Prostate gland (tissue), 2 donors: Measurements from ENCODE around the gene SLC22A1.

ENCODE experiments used
- POLR2A ChIP-seq: fragments of 450-650 bp; IDR thresholded peaks from one replicate; pipeline ENCODE4 v1.6.1; 2016; ENCODE audit warnings: antibody characterized with exemption, mild to moderate bottlenecking
- TF ChIP-seq, protein P1 (sequence below), 4 experiments: fragments of 200-600 bp in 2 of 4; fragments of 450-650 bp in 2 of 4; sonication (generic) in 2 of 4; IDR thresholded peaks; 1 replicate in 3 of 4; 2 replicates in 1 of 4; pipeline ENCODE4 v1.5.1; 2016 to 2019; ENCODE audit warnings: antibody characterized with exemption in 4 of 4, mild to moderate bottlenecking in 2 of 4, moderate library complexity in 2 of 4

DNA sequence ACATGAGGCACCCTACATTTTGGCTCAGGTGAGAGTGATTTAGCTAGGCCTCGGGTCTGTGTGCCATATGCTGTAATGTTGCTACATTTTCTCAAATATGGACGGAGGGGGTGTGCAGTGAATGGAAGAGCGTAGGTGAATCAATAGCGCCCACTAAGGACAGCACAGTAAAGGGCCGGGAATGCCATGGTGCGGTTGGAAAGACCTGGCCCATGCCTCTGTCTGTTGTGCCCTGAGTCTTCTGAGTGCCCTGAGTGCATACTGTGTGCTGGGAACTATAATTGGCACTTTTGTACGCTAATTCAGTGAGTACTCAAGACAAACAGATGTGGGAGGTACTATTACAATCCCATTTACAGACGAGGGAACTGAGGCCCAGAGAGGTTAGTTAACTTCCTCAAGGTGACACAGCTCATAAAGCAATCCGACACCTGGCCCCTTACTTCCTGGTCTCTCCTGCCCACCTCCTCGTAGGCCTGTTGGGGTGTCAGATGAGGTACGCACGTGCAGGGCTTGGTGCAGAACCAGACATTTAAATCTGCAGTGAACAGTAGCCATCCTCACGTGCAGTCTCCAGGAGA lies 17.3 kb downstream of the SLC22A1 start:
- TF ChIP-seq, protein P1, sequence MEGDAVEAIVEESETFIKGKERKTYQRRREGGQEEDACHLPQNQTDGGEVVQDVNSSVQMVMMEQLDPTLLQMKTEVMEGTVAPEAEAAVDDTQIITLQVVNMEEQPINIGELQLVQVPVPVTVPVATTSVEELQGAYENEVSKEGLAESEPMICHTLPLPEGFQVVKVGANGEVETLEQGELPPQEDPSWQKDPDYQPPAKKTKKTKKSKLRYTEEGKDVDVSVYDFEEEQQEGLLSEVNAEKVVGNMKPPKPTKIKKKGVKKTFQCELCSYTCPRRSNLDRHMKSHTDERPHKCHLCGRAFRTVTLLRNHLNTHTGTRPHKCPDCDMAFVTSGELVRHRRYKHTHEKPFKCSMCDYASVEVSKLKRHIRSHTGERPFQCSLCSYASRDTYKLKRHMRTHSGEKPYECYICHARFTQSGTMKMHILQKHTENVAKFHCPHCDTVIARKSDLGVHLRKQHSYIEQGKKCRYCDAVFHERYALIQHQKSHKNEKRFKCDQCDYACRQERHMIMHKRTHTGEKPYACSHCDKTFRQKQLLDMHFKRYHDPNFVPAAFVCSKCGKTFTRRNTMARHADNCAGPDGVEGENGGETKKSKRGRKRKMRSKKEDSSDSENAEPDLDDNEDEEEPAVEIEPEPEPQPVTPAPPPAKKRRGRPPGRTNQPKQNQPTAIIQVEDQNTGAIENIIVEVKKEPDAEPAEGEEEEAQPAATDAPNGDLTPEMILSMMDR (IDR thresholded peaks at IDR 0.05), result no peak
- no peak for TF ChIP-seq POLR2A
